Astrocyte of the cerebellum (primary cell): Measurements from ENCODE around the gene AMPH.

Experiments
- DNase-seq: peaks from one replicate; pipeline ENCODE4 v3.0.0-alpha.2; 2011; ENCODE audit warnings: low read depth
- H3K4me3 ChIP-seq: 2 replicates; pipeline ENCODE4 v1.5.1; 2011; ENCODE audit warnings: mild to moderate bottlenecking, low read depth, low read length, moderate library complexity
- in situ Hi-C: cut with HindIII; loops from 2 replicates; pipeline ENCODE4 v1.10.0; 2017; ENCODE audit warnings: low sequenced_read_pairs
- TF ChIP-seq, protein P1 (sequence below): IDR thresholded peaks from 2 replicates; pipeline ENCODE4 v1.5.1; 2012; ENCODE audit warnings: low read length, low read depth, moderate library complexity, mild to moderate bottlenecking; ENCODE audit errors: missing control alignments

Gene AMPH

DNA sequence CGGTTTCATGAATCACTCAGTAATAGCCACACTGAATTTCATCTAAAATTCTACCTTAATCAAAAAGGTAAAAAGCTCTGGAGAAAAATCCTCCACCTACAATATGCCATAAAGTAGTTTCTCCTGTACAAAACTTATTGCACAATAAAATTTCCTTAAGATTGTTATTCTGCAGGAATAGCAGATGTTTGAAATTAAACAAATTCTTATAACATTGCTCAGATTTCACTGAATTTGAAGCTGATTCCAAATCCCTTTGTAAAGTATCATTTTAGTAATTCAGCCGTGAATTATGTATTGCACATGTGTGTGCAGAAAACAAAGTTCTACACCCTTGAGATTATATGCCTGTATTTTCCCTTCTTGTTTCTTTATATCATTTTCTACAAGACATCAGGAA, 123.8 kb downstream of the AMPH start:
- no peak for DNase-seq
- H3K4me3 ChIP-seq = no peak overlapping the region
- TF ChIP-seq, protein P1, sequence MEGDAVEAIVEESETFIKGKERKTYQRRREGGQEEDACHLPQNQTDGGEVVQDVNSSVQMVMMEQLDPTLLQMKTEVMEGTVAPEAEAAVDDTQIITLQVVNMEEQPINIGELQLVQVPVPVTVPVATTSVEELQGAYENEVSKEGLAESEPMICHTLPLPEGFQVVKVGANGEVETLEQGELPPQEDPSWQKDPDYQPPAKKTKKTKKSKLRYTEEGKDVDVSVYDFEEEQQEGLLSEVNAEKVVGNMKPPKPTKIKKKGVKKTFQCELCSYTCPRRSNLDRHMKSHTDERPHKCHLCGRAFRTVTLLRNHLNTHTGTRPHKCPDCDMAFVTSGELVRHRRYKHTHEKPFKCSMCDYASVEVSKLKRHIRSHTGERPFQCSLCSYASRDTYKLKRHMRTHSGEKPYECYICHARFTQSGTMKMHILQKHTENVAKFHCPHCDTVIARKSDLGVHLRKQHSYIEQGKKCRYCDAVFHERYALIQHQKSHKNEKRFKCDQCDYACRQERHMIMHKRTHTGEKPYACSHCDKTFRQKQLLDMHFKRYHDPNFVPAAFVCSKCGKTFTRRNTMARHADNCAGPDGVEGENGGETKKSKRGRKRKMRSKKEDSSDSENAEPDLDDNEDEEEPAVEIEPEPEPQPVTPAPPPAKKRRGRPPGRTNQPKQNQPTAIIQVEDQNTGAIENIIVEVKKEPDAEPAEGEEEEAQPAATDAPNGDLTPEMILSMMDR = no peak
- in situ Hi-C loops = no loop called here

DNA sequence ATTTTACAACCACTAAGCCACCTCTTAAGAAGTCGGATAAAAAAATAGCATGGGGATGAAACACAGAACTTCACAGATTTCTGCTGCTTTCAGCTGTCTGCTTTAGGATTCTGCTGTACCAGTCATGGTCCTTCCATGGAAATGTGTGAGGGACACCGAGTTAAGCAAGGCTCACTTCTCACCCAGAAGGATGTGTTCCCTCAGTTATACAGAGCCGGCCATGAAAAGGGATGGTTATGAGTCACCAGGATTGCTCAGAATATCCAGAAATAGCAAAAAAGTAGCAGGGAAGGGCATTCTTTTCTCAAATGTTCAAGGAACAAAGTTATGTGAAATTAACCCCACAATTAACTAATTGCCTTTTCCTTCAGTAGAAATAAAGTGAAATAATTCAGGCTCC, 124.4 kb downstream of the AMPH start:
- TF ChIP-seq, protein P1 = no peak
- DNase-seq = no peak
- in situ Hi-C loops = no loop called here
- no peak overlapping the region for H3K4me3 ChIP-seq

DNA sequence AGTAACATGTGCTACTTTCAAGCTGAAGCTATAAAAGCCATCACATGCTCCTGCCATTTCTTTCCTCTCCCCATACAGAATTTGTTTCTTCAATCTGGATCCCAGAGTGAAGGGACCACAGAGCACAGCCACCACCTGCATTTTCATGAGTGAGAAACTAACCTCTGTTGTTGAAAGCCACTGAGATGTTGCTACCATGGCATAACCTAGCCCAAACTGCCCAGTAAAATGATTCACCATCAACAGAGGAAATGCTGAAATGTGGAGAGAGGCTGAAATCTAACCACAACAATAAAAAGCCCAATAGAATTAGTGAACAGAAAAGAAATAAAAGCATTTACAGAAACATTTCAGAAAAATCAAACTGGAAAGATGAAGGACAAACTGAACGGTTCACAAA, 125.2 kb downstream of the AMPH start:
- TF ChIP-seq, protein P1 = no peak
- in situ Hi-C loops = no loop called here
- H3K4me3 ChIP-seq = no peak overlapping the region
- DNase-seq = no peak

DNA sequence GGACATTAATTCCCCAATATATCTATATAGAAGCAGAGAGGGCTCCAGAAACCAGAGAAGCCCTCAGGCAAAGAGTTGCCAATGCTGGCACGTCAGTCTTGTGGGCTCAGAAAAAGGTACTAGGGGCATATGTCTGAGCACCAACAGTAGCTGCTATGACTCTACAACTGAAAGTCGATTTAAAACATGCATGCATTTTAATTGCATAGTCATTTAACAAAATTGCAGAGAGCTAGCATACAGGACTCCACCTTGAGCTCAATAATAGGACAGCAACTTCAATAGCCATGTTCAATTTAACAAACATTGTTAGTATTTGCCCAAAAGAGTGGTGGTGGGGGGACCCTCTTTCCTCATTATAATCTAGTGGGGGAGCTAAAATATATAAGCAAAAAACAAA, 126.5 kb downstream of the AMPH start:
- in situ Hi-C loops = no loop called here
- H3K4me3 ChIP-seq = no peak overlapping the region
- TF ChIP-seq, protein P1 = no peak
- DNase-seq = no peak

DNA sequence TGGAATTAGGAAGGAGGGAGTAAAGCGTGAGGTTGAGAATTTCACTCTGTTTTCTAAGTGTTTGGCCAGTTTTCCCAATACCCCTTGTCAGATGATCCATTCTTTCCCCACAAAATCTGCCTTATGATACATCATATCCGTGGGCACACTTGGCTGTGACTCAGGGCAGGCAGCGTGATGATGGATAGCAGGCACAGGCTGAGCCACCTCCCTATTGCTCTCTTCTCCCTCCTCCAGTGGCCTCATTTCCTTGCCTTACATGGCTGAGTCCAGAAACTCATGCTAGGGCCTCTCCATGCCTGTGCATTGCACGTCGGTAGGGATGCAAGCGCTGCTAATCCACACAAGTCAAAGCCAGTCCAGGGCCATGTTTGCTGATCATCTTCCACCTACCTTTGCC, 128.3 kb downstream of the AMPH start:
- in situ Hi-C loops = no loop called here
- no peak overlapping the region for H3K4me3 ChIP-seq
- DNase-seq = no peak
- TF ChIP-seq, protein P1 = no peak

DNA sequence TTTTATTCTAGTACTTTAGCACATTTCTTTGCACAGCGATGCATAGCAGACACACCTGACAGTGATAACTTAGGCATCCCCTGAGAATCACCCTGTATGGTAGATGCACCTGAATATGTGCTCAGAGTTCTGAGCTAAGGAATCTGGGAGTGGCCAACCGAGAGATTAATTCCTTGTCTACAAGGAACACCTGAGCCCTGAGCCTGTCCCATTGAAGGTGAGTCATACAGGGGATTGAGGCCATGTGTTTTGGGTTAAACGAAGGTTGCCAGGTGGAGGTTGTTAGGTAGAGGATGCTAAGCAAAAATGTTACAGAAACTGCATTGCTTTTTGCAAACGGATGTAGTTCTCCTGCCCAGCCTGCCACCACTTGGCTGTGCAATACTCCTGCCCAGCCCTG, 128.9 kb downstream of the AMPH start:
- H3K4me3 ChIP-seq = no peak overlapping the region
- DNase-seq = no peak
- TF ChIP-seq, protein P1 = no peak
- in situ Hi-C loops = no loop called here

DNA sequence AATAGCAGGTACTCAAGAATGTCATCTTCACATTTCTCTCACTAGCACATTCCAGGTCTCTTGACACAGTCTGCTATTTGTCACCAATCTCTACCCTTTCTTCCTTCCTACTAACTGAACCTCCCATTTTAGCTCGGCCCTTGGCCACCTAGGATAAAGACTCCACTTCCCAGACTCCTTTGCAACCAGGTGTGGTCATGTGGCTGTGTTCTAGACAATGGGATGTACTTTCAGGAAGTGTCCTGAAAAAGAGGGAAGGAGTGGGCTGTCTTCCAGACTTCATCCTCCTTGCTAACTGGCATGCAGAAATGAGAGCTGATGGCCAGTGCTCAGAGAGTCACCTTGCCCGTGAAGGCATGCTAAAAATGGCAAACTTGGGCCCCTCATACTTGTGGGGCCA, 139.2 kb downstream of the AMPH start:
- no peak overlapping the region for H3K4me3 ChIP-seq
- no peak for DNase-seq
- in situ Hi-C loops = no loop called here
- TF ChIP-seq, protein P1 = no peak
